ENCODE measurements around the gene ZPR1.

Gene ZPR1

DNA sequence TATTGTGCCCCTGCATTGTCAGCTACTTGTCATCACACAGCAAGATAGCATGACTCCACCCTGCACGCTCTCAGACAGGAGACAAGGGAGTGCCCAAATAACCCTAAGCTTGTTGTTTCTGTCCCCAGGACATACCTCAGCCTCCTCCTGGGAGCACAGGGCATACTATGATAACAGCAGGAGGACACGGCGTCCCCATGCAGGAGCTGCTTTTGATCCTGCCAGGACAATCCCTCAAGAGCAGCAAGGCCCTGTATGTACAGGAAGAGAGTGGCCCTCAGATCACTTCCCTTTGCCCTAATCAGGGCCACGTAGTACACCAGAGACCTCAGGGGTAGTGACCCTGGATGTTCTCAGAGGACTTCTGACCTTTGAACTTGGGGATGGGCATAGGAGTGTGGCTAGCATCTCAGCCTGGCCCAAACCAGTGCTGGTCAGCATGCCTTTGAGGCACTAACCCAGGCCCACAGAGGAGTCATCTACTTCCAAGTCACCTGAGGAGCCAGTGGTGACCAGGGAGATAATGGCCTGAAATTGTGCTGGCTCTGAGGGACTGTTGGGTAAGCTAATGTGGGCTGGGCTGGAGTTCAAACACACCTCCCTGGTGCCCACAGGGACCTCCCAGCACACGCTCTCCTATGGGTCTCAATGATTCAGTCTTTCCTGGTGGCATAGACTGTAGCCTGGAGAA is 26.1 kb upstream of the ZPR1 start:
- no peak overlapping the region for H3K4me3 ChIP-seq (ENCODE audit: severe bottlenecking)
- no peak overlapping the region for H3K27ac ChIP-seq (ENCODE audit: poor library complexity, severe bottlenecking)
- DNase-seq (ENCODE audit: low spot score) (no peak), ATAC-seq (ENCODE audit: low read depth) (no peak)
- TF ChIP-seq, protein P1, sequence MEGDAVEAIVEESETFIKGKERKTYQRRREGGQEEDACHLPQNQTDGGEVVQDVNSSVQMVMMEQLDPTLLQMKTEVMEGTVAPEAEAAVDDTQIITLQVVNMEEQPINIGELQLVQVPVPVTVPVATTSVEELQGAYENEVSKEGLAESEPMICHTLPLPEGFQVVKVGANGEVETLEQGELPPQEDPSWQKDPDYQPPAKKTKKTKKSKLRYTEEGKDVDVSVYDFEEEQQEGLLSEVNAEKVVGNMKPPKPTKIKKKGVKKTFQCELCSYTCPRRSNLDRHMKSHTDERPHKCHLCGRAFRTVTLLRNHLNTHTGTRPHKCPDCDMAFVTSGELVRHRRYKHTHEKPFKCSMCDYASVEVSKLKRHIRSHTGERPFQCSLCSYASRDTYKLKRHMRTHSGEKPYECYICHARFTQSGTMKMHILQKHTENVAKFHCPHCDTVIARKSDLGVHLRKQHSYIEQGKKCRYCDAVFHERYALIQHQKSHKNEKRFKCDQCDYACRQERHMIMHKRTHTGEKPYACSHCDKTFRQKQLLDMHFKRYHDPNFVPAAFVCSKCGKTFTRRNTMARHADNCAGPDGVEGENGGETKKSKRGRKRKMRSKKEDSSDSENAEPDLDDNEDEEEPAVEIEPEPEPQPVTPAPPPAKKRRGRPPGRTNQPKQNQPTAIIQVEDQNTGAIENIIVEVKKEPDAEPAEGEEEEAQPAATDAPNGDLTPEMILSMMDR (IDR thresholded peaks at IDR 0.05; ENCODE audit: poor library complexity, severe bottlenecking): no peak
- H3K9me3 ChIP-seq (ENCODE audit: severe bottlenecking): peaks cover 2% of the 10 kb centered on the region
- no peaks in the 10 kb centered on the region for H3K4me1 ChIP-seq (ENCODE audit: insufficient read depth, poor library complexity, severe bottlenecking)
- no peaks in the 10 kb centered on the region for H3K36me3 ChIP-seq (ENCODE audit: low read depth)
- no peaks in the 10 kb centered on the region for H3K27me3 ChIP-seq (ENCODE audit: insufficient read depth, poor library complexity, severe bottlenecking)

DNA sequence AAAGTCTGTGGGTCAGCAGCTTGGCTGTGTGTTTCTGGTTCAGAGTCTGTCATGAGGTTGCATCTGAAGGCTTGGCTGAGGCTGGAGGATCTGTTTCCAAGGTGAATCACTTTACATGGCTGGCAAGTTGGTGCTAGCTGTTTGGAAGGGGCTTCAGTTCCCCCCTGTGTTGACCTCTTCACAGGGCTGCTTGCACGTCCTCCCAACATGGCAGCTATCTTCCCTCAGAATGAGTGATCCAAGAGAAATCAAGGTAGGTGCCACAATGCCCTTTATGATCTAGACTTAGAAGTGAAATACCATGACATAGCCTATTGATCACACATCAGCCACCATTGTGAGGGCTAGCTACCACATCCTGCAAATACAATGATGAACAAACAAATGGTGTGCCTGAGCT is 25.3 kb upstream of the ZPR1 start:
- TF ChIP-seq, protein P1 (IDR thresholded peaks at IDR 0.05; ENCODE audit: poor library complexity, severe bottlenecking): no peak
- Histone ChIP-seq H3K36me3 (ENCODE audit: low read depth) (no peaks in the 10 kb centered on the region), H3K27me3 (ENCODE audit: insufficient read depth, poor library complexity, severe bottlenecking) (no peaks in the 10 kb centered on the region), H3K4me3 (ENCODE audit: severe bottlenecking) (no peak overlapping the region), H3K27ac (ENCODE audit: poor library complexity, severe bottlenecking) (no peak overlapping the region), H3K9me3 (ENCODE audit: severe bottlenecking) (peaks cover 2% of the 10 kb centered on the region), H3K4me1 (ENCODE audit: insufficient read depth, poor library complexity, severe bottlenecking) (no peaks in the 10 kb centered on the region)
- ATAC-seq (ENCODE audit: low read depth) (no peak), DNase-seq (ENCODE audit: low spot score) (no peak)

DNA sequence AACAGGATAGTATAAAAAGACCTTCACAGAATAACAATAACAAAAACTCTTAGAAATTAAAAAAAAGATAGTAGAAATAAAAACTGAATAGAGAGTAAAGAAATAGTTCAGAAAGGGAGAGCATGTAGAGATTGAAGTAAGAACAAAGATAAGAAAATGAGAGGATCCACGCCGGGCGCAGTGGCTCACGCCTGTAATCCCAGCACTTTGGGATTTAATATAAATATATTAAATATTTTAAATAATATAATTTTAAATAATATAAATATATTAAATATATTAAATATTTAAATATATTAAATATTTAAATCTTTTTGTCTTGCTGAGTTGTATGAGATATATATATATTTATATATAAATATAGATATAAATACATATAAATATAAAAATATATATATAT is 24.3 kb upstream of the ZPR1 start:
- Histone ChIP-seq H3K27ac (ENCODE audit: poor library complexity, severe bottlenecking) (no peak overlapping the region), H3K36me3 (ENCODE audit: low read depth) (no peaks in the 10 kb centered on the region), H3K9me3 (ENCODE audit: severe bottlenecking) (peaks cover 2% of the 10 kb centered on the region), H3K4me3 (ENCODE audit: severe bottlenecking) (no peak overlapping the region), H3K4me1 (ENCODE audit: insufficient read depth, poor library complexity, severe bottlenecking) (no peaks in the 10 kb centered on the region), H3K27me3 (ENCODE audit: insufficient read depth, poor library complexity, severe bottlenecking) (no peaks in the 10 kb centered on the region)
- ATAC-seq (ENCODE audit: low read depth): no peak
- TF ChIP-seq, protein P1 (IDR thresholded peaks at IDR 0.05; ENCODE audit: poor library complexity, severe bottlenecking): no peak
- DNase-seq (ENCODE audit: low spot score): no peak

DNA sequence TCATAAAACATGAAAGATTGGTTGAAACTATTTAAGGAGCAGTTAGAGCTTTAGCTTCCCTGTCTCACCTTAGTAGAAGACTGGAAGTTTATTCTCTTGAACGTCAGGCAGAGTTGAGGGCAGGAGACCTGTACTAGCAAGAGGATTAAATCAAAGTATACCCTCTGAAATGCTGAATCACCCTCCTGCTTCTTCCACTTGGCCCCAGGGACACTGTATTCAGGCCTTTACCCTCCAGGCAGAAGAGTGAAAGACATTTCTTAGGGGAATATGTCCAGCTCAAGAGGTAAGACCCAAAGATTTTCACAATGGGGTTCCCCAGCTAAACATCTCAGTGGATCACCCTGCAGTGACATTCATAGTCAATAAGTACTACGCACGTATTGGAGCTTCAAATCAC is 23.4 kb upstream of the ZPR1 start:
- Histone ChIP-seq H3K27ac (ENCODE audit: poor library complexity, severe bottlenecking) (no peak overlapping the region), H3K4me3 (ENCODE audit: severe bottlenecking) (no peak overlapping the region), H3K36me3 (ENCODE audit: low read depth) (no peaks in the 10 kb centered on the region), H3K9me3 (ENCODE audit: severe bottlenecking) (peaks cover 2% of the 10 kb centered on the region), H3K27me3 (ENCODE audit: insufficient read depth, poor library complexity, severe bottlenecking) (no peaks in the 10 kb centered on the region), H3K4me1 (ENCODE audit: insufficient read depth, poor library complexity, severe bottlenecking) (no peaks in the 10 kb centered on the region)
- ATAC-seq (ENCODE audit: low read depth): no peak
- TF ChIP-seq, protein P1 (IDR thresholded peaks at IDR 0.05; ENCODE audit: poor library complexity, severe bottlenecking): no peak
- DNase-seq (ENCODE audit: low spot score): no peak
